Airway epithelial cell (primary cell): ENCODE data around the gene CATSPER1. TPM values are rescaled to one million over a fixed set of nuclear protein-coding genes. Genes with fewer than 3 reads are reported as not detected.

Experiments used
- total RNA-seq: library from RNA; depleted of rRNA; stranded (reverse); fragments of >200 nt; gene quantifications from 2 replicates; pipeline ENCODE4 v1.2.3, GENCODE V29; 2015

CATSPER1 gene
- 0.42 TPM in 1 of 2 replicates, not detected in the other for total RNA-seq

GRCh38 chr11:66026017-66026529, at the start of gene CATSPER1:
CATSPER1 (minus strand) TSS chr11:66026479; CDS start chr11:66026379, 100 bp downstream.

GRCh38 chr11:66069715-66070603, 43.7 kb upstream of the CATSPER1 start, which contains the start of gene PACS1:
PACS1 (plus strand) TSS chr11:66070272; CDS start chr11:66070487, 215 bp downstream.

GRCh38 chr11:66051766-66052663, 25.7 kb upstream of the CATSPER1 start, which contains the start of gene SF3B2:
SF3B2 (plus strand) TSS chr11:66052364; CDS start chr11:66052385, 21 bp downstream.

GRCh38 chr11:66048547-66049323, 22.5 kb upstream of the CATSPER1 start, which contains the start of gene GAL3ST3:
GAL3ST3 (minus strand) TSS chr11:66049161; CDS start chr11:66045415, 3,746 bp downstream.

GRCh38 chr11:66011785-66012303, 14.4 kb downstream of the CATSPER1 start, which contains the start of gene CST6:
CST6 (plus strand) TSS chr11:66012008; CDS start chr11:66012045, 37 bp downstream.

GRCh38 chr11:66001942-66002647, 24.2 kb downstream of the CATSPER1 start, which contains the start of the genes BANF1 and EIF1AD:
BANF1 (plus strand) TSS chr11:66002503; CDS start chr11:66003251, 748 bp downstream.
EIF1AD (minus strand) TSS chr11:66002157; CDS start chr11:66000389, 1,768 bp downstream.

Other genes with a start within 250 kb of the CATSPER1 start
- 21.3 and 24.3 TPM in 2 replicates for gene AP5B1, start 245.5 kb downstream of the CATSPER1 start, total RNA-seq
- 26.4 and 31.0 TPM in 2 replicates for gene OVOL1, start 239.4 kb downstream of the CATSPER1 start, total RNA-seq
- gene SNX32, start 192.5 kb downstream of the CATSPER1 start, total RNA-seq: 0.14 and 0.56 TPM in 2 replicates
- 1,465 and 1,537 TPM in 2 replicates for gene CFL1, start 168.3 kb downstream of the CATSPER1 start, total RNA-seq
- gene MUS81, start 166.0 kb downstream of the CATSPER1 start, total RNA-seq: 23.6 and 28.4 TPM in 2 replicates
- 12.8 and 27.5 TPM in 2 replicates for gene EFEMP2, start 153.7 kb downstream of the CATSPER1 start, total RNA-seq
- not detected in 2 replicates for gene CTSW, start 146.6 kb downstream of the CATSPER1 start, total RNA-seq
- 89.0 and 143 TPM in 2 replicates for gene FIBP, start 138.0 kb downstream of the CATSPER1 start, total RNA-seq
- 93.7 and 145 TPM in 2 replicates for gene CCDC85B, start 135.8 kb downstream of the CATSPER1 start, total RNA-seq
- gene FOSL1, start 126.1 kb downstream of the CATSPER1 start, total RNA-seq: 63.3 and 87.1 TPM in 2 replicates
- gene C11orf68, start 107.4 kb downstream of the CATSPER1 start, total RNA-seq: 10.9 and 11.0 TPM in 2 replicates
- 175 and 190 TPM in 2 replicates for gene DRAP1, start 107.1 kb downstream of the CATSPER1 start, total RNA-seq
- gene TSGA10IP, start 81.0 kb downstream of the CATSPER1 start, total RNA-seq: not detected in 2 replicates
- gene SART1, start 64.7 kb downstream of the CATSPER1 start, total RNA-seq: 35.3 and 45.9 TPM in 2 replicates
- gene EIF1AD, start 24.3 kb downstream of the CATSPER1 start, total RNA-seq: 24.1 and 33.0 TPM in 2 replicates
- gene BANF1, start 24.0 kb downstream of the CATSPER1 start, total RNA-seq: 120 and 130 TPM in 2 replicates
- 8.9 and 9.3 TPM in 2 replicates for gene CST6, start 14.5 kb downstream of the CATSPER1 start, total RNA-seq
- 0.28 TPM in 1 of 2 replicates, not detected in the other for gene GAL3ST3, start 22.7 kb upstream of the CATSPER1 start, total RNA-seq
- gene SF3B2, start 25.9 kb upstream of the CATSPER1 start, total RNA-seq: 156 TPM in 2 replicates
- 23.6 and 24.8 TPM in 2 replicates for gene PACS1, start 43.8 kb upstream of the CATSPER1 start, total RNA-seq
- gene KLC2, start 231.2 kb upstream of the CATSPER1 start, total RNA-seq: 21.7 and 30.5 TPM in 2 replicates
- 167 and 188 TPM in 2 replicates for gene RAB1B, start 242.2 kb upstream of the CATSPER1 start, total RNA-seq